Fibroblast of the aortic adventitia (primary cell): ENCODE measurements around the gene CACNA1B. TPM values are rescaled to one million over a fixed set of nuclear protein-coding genes. Genes with fewer than 3 reads are reported as not detected.
"Not testable (repeated sequence)": the region's sequence is repeated elsewhere in the genome, so short reads cannot be mapped to it uniquely, and the experiment has no call there.

Experiments
- DNase-seq: peaks from one replicate; pipeline ENCODE4 v3.0.0-alpha.2; 2010; ENCODE audit warnings: low read depth
- H3K4me3 ChIP-seq: 2 replicates; pipeline ENCODE4 v1.5.1; 2011; ENCODE audit warnings: low read depth, mild to moderate bottlenecking, control low read depth, low read length, moderate library complexity
- CTCF ChIP-seq: IDR thresholded peaks from 2 replicates; pipeline ENCODE4 v1.5.1; 2011; ENCODE audit warnings: mild to moderate bottlenecking, low read length, control low read depth, inconsistent platforms; ENCODE audit not compliant: insufficient read depth
- small RNA-seq: library from RNA; depleted of rRNA; stranded (forward); fragments of <200 nt; gene quantifications from one replicate; pipeline ENCODE3, GENCODE V24; 2012
- total RNA-seq: library from RNA; depleted of rRNA; stranded (reverse); fragments of >200 nt; gene quantifications from 2 replicates; pipeline ENCODE4 v1.2.3, GENCODE V29; 2012; ENCODE audit warnings: low replicate concordance

CACNA1B gene
- total RNA-seq, 1 donor = under 0.01 TPM

- H3K4me3 ChIP-seq = peak overlapping the region; percentile 17
- not testable (repeated sequence) for DNase-seq
- TF ChIP-seq CTCF = peak; percentile 21
Observed at GRCh38 chr9:138149672-138150656, 272.4 kb downstream of the CACNA1B start.

GRCh38 chr9:138155788-138156187 lies 278.2 kb downstream of the CACNA1B start:
- not testable (repeated sequence) for DNase-seq, H3K4me3 ChIP-seq

GRCh38 chr9:138166793-138167192 lies 289.2 kb downstream of the CACNA1B start:
- not testable (repeated sequence) for DNase-seq, H3K4me3 ChIP-seq

Small RNA genes lying within 50 kb of the gene (small RNA-seq; reads per million reads assigned to genes)
- gene AL591424.2 (not detected), gene MIR602 (not detected)
